SKM-1 treated with dmso at 0.1 percent for 144 hours (cell line): ENCODE measurements around the gene COG5.
"Not testable (repeated sequence)": the region's sequence is repeated elsewhere in the genome, so short reads cannot be mapped to it uniquely, and the experiment has no call there.

ENCODE experiments used
- DNase-seq: peaks from one replicate; lab custom pipeline; 2025; ENCODE audit not compliant: unreplicated experiment; lab: John Stamatoyannopoulos, UW

The COG5 gene

GRCh38 chr7:107233174-107233573 lies 330.5 kb downstream of the COG5 start:
- DNase-seq = no peak

DNA sequence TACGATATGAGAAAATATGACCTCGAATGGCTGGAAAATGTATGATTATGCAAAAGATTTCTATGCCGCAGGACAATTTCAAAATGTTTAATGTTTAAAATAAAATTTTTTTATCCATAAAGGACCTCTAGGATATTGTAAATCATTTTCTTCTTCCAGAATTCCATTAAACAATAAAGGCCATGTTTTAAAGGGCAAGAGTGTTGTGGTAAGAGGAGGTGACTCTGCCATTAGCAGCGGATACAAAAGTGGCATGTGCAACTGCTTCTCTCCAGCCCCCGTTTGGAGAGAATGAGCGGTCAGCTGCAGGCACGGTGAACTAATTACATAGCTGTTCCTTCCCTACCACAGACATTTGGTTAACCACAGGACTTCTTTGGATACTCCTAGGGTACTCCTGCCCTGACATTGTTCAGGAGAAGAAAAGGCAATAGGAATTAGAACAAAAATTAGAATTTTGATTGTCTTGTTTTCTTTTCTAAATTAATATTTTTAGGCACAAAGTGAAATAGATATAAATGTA lies 331.1 kb downstream of the COG5 start:
- no peak for DNase-seq

- no peak for DNase-seq
These were observed 333.4 kb downstream of the COG5 start for GRCh38 chr7:107230334-107230733.

GRCh38 chr7:107228291-107228690 lies 335.4 kb downstream of the COG5 start:
- no peak for DNase-seq

DNA sequence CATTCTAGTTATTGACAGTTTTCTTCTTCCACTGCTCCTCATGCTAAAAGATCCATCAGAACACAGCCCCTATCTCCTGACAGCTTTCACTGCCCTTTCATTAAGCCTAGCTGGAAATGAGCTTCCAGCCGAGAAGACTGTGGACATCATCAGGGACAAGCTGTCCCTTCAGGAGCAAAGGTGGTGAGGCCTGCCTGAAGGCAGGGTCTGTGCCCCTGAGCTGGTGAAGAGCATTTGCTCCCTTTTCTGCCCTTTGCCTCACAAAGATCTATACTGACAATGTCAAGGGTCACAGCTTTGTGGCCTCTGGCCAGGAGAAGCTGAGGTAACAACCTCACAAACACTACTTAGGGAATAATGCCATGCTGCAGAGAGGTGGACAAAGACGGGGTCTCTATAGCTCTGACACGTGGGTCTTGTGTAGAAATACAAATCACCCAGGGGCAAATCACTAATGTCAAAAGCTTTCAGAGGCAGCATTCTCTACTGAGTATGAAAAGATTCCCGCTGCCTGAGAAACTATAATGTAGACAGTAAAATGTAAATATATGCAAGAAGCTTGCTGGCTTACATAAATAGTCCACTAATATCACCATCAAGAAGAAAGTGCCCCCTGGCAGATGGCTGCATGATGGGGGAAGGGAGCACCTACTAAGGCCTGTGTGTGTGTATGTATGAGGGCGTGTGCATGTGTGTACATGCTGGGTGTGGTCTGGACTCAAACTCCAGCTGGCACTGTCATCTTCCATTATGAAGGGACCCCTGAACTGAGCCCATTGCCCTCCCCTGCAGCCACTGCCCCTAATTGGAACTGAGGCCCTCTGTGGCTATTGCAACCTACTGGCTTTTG lies 339.1 kb downstream of the COG5 start:
- DNase-seq = no peak

- DNase-seq = not testable (repeated sequence)
These were observed 342.9 kb downstream of the COG5 start for GRCh38 chr7:107220806-107221205.

DNA sequence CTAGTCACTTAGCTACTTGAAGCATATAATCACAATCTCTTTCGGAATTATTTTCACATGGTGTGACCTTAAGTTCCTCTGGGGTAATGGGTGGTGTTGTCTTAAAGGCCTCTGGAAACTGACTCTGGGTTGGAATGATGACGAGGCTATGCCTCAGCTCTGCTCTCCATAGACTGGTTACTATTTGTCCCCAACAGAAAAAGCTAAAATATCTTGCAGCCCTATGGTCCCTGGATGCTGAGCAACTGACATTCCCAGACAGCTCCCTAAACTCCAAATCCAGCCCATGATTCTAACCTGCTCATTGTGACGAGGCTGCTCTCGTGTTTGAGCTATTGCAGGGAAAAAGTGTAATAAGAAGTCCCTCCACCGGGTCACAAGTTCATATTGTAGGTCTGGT lies 343.4 kb downstream of the COG5 start:
- no peak for DNase-seq

DNA sequence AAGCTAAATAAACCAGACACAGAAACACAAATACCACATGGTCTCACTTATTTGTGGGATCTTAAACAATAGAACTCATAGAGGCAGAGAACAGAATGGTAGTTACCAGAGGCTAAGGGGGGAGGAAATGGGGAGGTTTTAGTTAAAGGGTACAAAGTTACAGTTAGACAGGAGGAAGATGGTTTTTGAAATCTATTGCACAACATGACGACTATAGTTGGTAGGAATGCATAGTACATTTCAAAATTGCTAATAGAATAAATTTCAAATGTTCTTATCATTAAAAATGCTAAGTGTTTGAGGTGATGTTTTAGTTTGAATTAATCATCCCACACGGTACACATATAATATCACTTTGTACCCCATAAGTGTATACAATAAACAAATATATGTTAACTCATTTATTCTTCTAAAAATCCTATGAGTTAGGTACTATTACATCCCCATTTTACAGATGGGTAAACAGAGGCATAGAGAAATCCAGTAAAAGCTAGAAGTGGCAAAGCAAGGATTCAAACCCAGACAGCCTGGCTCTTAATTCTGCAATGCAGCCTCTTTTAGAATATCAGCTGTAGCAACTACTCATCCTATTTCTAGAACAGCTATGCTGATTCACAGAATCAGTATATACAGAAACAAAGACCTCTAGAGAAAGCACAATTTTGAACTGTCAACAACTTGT lies 344.0 kb downstream of the COG5 start:
- no peak for DNase-seq

DNA sequence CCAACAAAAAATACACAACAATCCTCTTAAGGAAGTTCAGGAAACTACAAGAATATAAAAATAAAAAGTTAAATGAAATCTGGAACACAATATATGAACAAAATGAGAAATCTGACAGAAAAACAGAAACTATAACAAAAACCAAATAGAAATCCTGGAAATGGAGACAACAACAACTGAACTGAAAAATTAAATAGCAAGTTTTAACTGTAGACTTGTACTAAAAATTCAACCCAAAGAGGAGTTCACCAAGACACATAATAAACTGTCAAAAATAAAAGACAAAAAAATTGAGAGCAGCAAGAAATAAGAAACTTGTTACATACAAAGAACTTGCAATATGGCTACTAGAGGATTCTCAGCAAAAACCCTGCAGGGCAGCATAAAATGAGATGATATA lies 349.8 kb downstream of the COG5 start:
- DNase-seq = no peak

DNA sequence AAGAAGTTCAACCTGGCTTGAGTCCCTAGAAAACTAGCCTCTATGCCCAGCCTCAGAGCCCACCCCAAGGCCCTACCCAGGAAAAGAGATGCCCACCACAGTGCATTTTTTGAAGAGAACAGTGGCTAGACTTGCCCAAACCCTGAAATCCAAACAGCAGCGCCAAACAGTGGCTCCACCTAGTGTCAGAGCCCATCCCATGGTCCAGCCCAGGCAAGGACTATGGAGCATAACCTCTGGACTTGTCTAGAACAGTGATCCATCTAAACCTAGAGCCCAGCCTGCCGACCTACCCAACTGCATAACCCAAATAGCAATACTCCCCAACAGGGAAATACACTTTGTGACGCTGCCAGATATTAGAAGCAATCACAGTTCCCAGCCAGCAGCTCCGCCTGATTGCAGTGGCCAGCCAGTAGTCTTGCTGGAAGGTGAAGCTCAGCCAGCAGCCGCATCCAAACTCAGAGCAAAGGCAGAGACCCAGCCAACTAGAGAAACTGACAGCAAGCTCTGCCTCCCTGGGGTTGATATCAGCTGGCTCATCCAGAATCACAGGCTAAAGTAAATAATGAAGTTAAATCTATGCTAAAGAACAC lies 350.4 kb downstream of the COG5 start:
- DNase-seq = no peak

DNA sequence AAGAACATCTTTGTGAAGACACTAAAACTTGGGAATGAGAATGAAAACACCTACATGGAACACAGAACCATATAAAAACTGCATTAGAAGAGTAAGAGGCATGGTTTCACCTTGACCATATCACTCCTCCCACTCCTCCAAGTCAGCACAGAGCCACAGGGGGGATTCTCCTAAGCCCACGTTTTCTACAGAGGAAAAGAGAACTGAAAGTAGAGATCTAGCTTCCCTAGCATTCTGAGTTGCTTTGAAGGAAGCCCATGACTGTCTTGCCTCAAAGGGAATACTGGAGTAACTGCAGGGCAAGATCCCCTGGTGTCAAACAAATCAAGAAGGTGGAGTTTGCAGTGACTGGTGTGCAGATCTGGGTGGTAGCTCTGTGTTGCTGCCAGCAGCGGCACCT lies 351.0 kb downstream of the COG5 start:
- DNase-seq = no peak

- no peak for DNase-seq
These were observed 353.3 kb downstream of the COG5 start for GRCh38 chr7:107210400-107210799.

GRCh38 chr7:107209565-107209964 lies 354.2 kb downstream of the COG5 start:
- no peak for DNase-seq

DNA sequence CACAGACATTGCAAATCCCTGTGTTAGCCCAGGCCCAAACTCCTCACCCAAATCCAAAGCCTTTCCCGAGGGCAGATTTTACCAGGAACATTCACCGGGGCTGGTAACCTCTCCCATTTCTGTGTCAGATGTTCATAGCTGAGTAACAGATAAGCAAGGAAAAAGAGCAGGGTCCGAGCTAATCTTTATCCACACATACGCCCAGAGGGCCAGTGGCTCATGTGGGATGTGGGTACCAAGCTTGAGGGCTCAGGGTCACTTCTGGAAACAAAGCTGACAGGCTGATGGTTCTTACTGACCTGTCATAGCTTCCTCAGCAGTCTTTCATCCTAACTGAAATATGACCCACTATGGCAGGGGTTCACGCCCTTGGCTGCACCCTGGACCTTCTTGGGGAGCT lies 355.2 kb downstream of the COG5 start:
- no peak for DNase-seq

DNA sequence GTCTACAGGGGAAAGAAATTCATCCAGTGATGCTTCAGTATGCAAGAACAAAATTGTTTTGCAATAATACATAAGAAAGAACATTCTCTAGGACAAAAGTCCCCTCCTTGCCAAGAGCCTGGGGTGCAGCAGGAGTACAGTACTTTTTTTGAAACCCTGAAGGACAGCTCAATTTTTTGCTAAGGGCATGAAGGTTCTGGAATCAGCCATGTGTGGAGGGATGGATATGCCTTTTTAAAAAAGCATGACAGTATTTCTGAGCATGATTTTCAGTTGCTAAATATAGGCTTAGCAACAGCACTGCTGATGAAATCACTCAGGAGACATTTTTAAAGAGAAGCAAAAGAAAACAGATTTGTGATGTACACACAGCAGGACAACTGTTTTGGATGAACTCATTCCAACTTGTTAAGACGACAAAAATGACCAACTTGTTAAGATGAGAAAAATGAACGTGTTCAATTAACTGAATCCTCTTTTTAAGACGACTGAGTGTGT lies 355.6 kb downstream of the COG5 start:
- no peak for DNase-seq

GRCh38 chr7:107207459-107207858 lies 356.3 kb downstream of the COG5 start:
- DNase-seq = no peak

- no peak for DNase-seq
These were observed 357.0 kb downstream of the COG5 start for GRCh38 chr7:107206706-107207105.

GRCh38 chr7:107206136-107206535 lies 357.6 kb downstream of the COG5 start:
- no peak for DNase-seq

DNA sequence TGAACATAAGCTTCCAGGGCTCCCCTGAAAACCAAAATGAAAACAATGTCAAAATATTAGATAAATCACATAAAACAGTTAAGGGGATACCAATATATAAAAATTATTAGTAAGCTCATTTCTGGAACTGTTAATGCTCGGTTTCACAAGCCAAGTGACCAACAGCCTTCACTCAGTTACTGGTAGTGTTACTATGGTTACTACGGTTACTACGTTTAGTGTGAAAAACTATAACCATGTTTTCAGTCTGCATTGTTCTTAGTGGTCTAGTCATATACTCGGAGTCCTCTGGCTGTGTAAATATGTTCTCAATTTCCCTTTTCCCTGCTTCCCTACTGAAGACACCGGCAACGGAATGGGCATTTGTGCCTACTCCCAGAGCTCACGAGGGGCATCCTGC lies 360.1 kb downstream of the COG5 start:
- DNase-seq = no peak

- no peak for DNase-seq
These were observed 361.8 kb downstream of the COG5 start for GRCh38 chr7:107201795-107202450.
